ENCODE results near the gene FMO4.
"Not testable (repeated sequence)": the region's sequence is repeated elsewhere in the genome, so short reads cannot be mapped to it uniquely, and the experiment has no call there.

FMO4 gene

GRCh38 chr1:171279678-171280077 is 34.3 kb upstream of the FMO4 start:
- H3K27ac ChIP-seq, result no peak overlapping the region
- TF ChIP-seq, protein P1, sequence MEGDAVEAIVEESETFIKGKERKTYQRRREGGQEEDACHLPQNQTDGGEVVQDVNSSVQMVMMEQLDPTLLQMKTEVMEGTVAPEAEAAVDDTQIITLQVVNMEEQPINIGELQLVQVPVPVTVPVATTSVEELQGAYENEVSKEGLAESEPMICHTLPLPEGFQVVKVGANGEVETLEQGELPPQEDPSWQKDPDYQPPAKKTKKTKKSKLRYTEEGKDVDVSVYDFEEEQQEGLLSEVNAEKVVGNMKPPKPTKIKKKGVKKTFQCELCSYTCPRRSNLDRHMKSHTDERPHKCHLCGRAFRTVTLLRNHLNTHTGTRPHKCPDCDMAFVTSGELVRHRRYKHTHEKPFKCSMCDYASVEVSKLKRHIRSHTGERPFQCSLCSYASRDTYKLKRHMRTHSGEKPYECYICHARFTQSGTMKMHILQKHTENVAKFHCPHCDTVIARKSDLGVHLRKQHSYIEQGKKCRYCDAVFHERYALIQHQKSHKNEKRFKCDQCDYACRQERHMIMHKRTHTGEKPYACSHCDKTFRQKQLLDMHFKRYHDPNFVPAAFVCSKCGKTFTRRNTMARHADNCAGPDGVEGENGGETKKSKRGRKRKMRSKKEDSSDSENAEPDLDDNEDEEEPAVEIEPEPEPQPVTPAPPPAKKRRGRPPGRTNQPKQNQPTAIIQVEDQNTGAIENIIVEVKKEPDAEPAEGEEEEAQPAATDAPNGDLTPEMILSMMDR (IDR thresholded peaks at IDR 0.05), result no peak
- no peak for TF ChIP-seq ZFX (IDR thresholded peaks at IDR 0.05; ENCODE audit: borderline replicate concordance)

DNA sequence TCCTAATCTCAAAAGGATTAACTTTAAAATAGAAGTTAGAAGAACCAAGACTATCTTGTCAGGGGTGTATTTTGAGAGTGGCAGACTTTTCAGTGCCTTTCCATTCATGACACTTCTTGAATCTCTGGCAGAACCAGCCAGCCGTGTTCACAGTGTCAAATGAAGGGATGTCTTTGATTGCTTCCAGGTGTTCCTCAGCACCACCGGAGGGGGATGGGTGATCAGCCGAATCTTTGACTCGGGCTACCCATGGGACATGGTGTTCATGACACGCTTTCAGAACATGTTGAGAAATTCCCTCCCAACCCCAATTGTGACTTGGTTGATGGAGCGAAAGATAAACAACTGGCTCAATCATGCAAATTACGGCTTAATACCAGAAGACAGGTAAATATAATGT is 33.4 kb upstream of the FMO4 start:
- TF ChIP-seq, protein P1 (IDR thresholded peaks at IDR 0.05), result no peak
- no peak for TF ChIP-seq ZFX (IDR thresholded peaks at IDR 0.05; ENCODE audit: borderline replicate concordance)
- H3K27ac ChIP-seq, result no peak overlapping the region

GRCh38 chr1:171286032-171286705 is 27.8 kb upstream of the FMO4 start:
- TF ChIP-seq, protein P1 (IDR thresholded peaks at IDR 0.05), result no peak
- no peak for TF ChIP-seq ZFX (IDR thresholded peaks at IDR 0.05; ENCODE audit: borderline replicate concordance)
- H3K27ac ChIP-seq, result no peak overlapping the region

DNA sequence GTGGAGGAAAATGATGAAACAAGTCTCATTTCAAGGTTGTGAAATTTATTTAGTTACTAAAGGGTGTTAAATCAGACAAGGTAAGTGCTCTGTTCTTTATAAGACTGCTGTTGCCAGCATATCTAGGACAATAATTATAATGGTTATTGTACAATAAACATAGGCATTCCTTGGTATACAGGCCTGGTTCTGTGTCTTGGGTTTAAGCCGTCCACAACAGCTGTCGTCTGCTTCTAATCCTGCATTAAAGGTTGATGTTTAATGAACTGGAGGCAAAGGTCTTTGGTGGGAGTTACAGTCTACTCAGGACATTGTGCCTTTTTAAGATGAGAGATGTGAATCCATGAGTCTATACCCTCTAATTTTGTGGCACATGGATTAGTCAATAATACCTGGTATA is 23.4 kb upstream of the FMO4 start:
- TF ChIP-seq, protein P1 (IDR thresholded peaks at IDR 0.05), result no peak
- no peak for TF ChIP-seq ZFX (IDR thresholded peaks at IDR 0.05; ENCODE audit: borderline replicate concordance)

DNA sequence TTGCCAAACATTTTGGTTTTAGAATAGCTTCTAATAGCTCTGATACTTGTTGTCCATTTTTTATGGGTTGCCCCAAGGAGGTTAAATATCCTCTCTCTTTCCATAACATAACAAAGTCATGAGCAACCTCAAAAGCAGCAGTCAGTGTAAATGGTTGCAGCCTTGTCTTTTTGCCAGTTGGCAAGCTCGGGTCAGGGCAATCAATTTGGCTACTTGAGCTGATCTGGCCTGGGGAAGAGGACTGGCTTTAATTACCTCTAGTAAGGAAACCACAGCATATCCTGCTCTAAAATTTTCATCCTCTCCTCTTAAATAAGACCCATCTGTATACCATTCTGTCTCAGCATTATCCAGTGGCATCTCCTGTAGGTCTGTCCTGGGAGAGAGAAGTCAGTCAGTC is 21.2 kb upstream of the FMO4 start:
- H3K27ac ChIP-seq, result no peak overlapping the region
- no peak for TF ChIP-seq ZFX (IDR thresholded peaks at IDR 0.05; ENCODE audit: borderline replicate concordance)
- TF ChIP-seq, protein P1 (IDR thresholded peaks at IDR 0.05), result no peak

More for the DNA sequence above, 23.4 kb upstream of the FMO4 start:
- no peak overlapping the region for H3K27ac ChIP-seq

DNA sequence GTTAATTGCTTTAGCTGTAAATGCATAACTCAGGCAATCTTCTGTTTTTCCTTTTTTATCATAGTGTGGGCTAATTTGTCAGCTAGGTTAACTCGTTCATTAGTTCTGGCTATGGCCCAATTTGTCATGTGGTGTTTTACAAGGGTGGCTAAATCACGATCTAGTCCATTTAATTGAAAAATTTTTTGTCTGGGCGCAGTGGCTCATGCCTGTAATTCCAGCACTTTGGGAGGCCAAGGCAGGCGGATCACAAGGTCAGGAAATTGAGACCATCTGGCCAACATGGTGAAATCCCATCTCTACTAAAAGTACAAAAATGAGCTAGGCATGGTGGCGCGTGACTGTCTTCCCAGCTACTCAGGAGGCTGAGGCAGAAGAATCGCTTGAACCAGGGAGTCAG is 18.6 kb upstream of the FMO4 start:
- H3K27ac ChIP-seq, result not testable (repeated sequence)

DNA sequence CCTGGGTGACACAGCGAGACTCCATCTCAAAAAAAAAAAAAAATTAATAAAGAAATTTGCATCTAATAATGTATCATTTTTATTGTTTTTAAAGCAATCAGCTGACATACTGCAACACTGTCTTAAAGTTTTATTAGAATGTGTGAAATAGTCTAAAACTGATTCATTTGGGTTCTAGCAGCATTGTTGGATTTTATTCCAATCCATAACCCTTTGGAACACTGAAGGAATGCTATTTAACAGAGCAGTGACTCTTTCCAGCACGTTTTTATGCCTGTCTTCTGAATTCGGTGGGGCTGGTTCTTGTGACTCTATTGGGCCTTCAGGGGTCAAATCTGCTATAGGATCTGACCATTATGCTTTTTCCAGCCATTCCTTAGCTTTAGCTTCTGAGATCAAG is 18.2 kb upstream of the FMO4 start:
- no peak overlapping the region for H3K27ac ChIP-seq
- TF ChIP-seq, protein P1 (IDR thresholded peaks at IDR 0.05), result no peak
- no peak for TF ChIP-seq ZFX (IDR thresholded peaks at IDR 0.05; ENCODE audit: borderline replicate concordance)

GRCh38 chr1:171296897-171297296 is 17.1 kb upstream of the FMO4 start:
- TF ChIP-seq ZFX (IDR thresholded peaks at IDR 0.05; ENCODE audit: borderline replicate concordance), result no peak
- TF ChIP-seq, protein P1 (IDR thresholded peaks at IDR 0.05), result no peak
- no peak overlapping the region for H3K27ac ChIP-seq
